T-cell (primary cell): Measurements from ENCODE around the gene SMURF1. TPM values are rescaled to one million over a fixed set of nuclear protein-coding genes. Genes with fewer than 3 reads are reported as not detected.

Experiments used
- ATAC-seq, 4 experiments: fragments of 200-7000 bp in 3 of 4; fragments of 150-1000 bp in 1 of 4; cut with Tn5 transposase; replicated peaks in 1 of 4; 1 replicate in 3 of 4; 2 replicates in 1 of 4; pipeline ENCODE4 v1.10.0; 2021; ENCODE audit warnings: moderate library complexity in 3 of 4, mild to moderate bottlenecking in 2 of 4, moderate number of reproducible peaks in 1 of 4
- CTCF ChIA-PET, 2 donors: fragments of 300-600 bp; sonication (Branson Sonifier 250); formaldehyde crosslinking; loops; one replicate each; lab custom pipeline; 2022; ENCODE audit warnings: antibody characterized with exemption in 2 of 2; lab: Charles Lee
- POLR2A ChIA-PET, 2 donors: fragments of 300-600 bp; sonication (Branson Sonifier 250); formaldehyde crosslinking; loops; one replicate each; lab custom pipeline; 2022; ENCODE audit warnings: antibody characterized with exemption in 2 of 2; lab: Charles Lee
- DNase-seq, 35 experiments: peaks; one replicate each; pipeline versions ENCODE4 v3.0.0 to v3.0.0-alpha.2; 2013 to 2023
- H3K27ac ChIP-seq: one replicate; pipeline ENCODE4 v1.5.1; 2013; ENCODE audit warnings: low read length
- H3K27me3 ChIP-seq, 2 experiments: replicated peaks in 1 of 2; 1 replicate in 1 of 2; 2 replicates in 1 of 2; pipeline versions ENCODE4 v1.6.1 to v1.7.0; 2013; ENCODE audit warnings: low read length in 1 of 2, mixed read lengths in 1 of 2; ENCODE audit not compliant: control insufficient read depth in 2 of 2, insufficient read depth in 2 of 2; ENCODE audit errors: extremely low read depth in 1 of 2
- H3K36me3 ChIP-seq, 2 donors: 1 replicate in 1 of 2; 2 replicates in 1 of 2; pipeline versions ENCODE4 v1.6.1 to v1.7.0; 2013; ENCODE audit warnings: low read length in 1 of 2; ENCODE audit not compliant: control insufficient read depth in 2 of 2, insufficient read depth in 1 of 2; ENCODE audit errors: extremely low read depth in 1 of 2
- H3K4me1 ChIP-seq, 2 experiments: 1 replicate in 1 of 2; 2 replicates in 1 of 2; pipeline versions ENCODE4 v1.6.1 to v1.7.0; 2013; ENCODE audit warnings: low read length in 2 of 2, mixed read lengths in 1 of 2; ENCODE audit not compliant: insufficient read depth in 2 of 2, control insufficient read depth in 1 of 2; ENCODE audit errors: extremely low read depth in 1 of 2
- H3K4me3 ChIP-seq, 2 donors: 1 replicate in 1 of 2; 2 replicates in 1 of 2; pipeline versions ENCODE4 v1.5.1 to v1.7.0; 2013; ENCODE audit warnings: mild to moderate bottlenecking in 2 of 2, low read length in 1 of 2, moderate library complexity in 1 of 2; ENCODE audit not compliant: control insufficient read depth in 1 of 2; ENCODE audit errors: extremely low read depth in 1 of 2
- H3K9me3 ChIP-seq: 2 replicates; pipeline ENCODE4 v1.7.0; 2013
- H3K27ac Mint-ChIP-seq, 2 donors: one replicate each; pipeline ENCODE4 v1.8.0; 2020 to 2021; ENCODE audit warnings: mild to moderate bottlenecking in 2 of 2, mixed read lengths in 2 of 2
- H3K27me3 Mint-ChIP-seq, 2 donors: one replicate each; pipeline ENCODE4 v1.8.0; 2021 to 2022; ENCODE audit warnings: mixed read lengths in 2 of 2
- H3K36me3 Mint-ChIP-seq: one replicate; pipeline ENCODE4 v1.8.0; 2021; ENCODE audit warnings: mixed read lengths
- H3K4me1 Mint-ChIP-seq, 3 donors: one replicate each; pipeline ENCODE4 v1.8.0; 2020 to 2022; ENCODE audit warnings: mixed read lengths in 3 of 3, mild to moderate bottlenecking in 1 of 3
- H3K4me3 Mint-ChIP-seq, 3 donors: one replicate each; pipeline ENCODE4 v1.8.0; 2020 to 2022; ENCODE audit warnings: mild to moderate bottlenecking in 3 of 3, mixed read lengths in 3 of 3, moderate library complexity in 3 of 3
- H3K9me3 Mint-ChIP-seq, 3 donors: one replicate each; pipeline ENCODE4 v1.8.0; 2020 to 2022; ENCODE audit warnings: mixed read lengths in 3 of 3
- WGBS: methylation state at CpG from one replicate; pipeline ENCODE4 v1.1.5; 2013; ENCODE audit warnings: missing lambda C conversion rate; ENCODE audit not compliant: insufficient coverage; 5-methylcytosine and 5-hydroxymethylcytosine counted together
- total RNA-seq, 35 experiments: library from RNA in 6 of 35; stranded (reverse) in 6 of 35; fragments of 120-200 nt in 1 of 35; gene quantifications; one replicate each; pipeline versions ENCODE4 v1.2.1 to v1.2.4 and lab custom pipeline; 2013 to 2026

The SMURF1 gene
- total RNA-seq (10 to 100 TPM; 21.6 to 26.4 (median 22.7) TPM), total RNA-seq (lab: John Stamatoyannopoulos, UW) (37.3 to 103 (median 75.0) reads per million in 29 experiments)
- total RNA-seq (2013): 11.3 TPM

GRCh38 chr7:99143853-99144672, at the start of gene SMURF1:
Gene SMURF1 (minus strand): TSS chr7:99144108. CDS start chr7:99143780, 328 bp downstream.
- peak within 1 kb of the TSS; percentile 92 to 94 for H3K27ac Mint-ChIP-seq
- ATAC-seq (peak; percentile 58 to 70 (median 69)), DNase-seq (peak; percentile 36 to 90 (median 65))
- ChIA-PET CTCF (interaction anchor here in 1 of 2 donors (0.6 kb wide), 1 partner anchor 186 kb away, joined by 3 read pairs; no protein-coding TSS in a partner anchor), POLR2A (no interaction called here)
- Histone ChIP-seq H3K27me3 (peaks cover 0 to 6% of the 10 kb centered on the region in 2 experiments), H3K9me3 (no peaks in the 10 kb centered on the region), H3K4me3 (peak within 1 kb of the TSS; percentile 84 to 94), H3K4me1 (peaks cover 13 to 28% of the 10 kb centered on the region in 2 experiments), H3K27ac (peak within 1 kb of the TSS; percentile 66), H3K36me3 (no peaks in the 10 kb centered on the region)
- peaks cover 33 to 50% (median 40%) of the 10 kb centered on the region in 3 donors for H3K4me1 Mint-ChIP-seq
- peaks cover 3% of the 10 kb centered on the region for H3K36me3 Mint-ChIP-seq
- peaks cover 4 to 9% of the 10 kb centered on the region in 2 donors for H3K27me3 Mint-ChIP-seq
- no peaks in the 10 kb centered on the region for H3K9me3 Mint-ChIP-seq
- under 1% methylated on average over 83 of the region's 94 CpGs for WGBS
- H3K4me3 Mint-ChIP-seq: peak within 1 kb of the TSS; percentile 90 to 93 (median 91)

GRCh38 chr7:99191869-99192596, 48.1 kb upstream of the SMURF1 start:
- H3K27ac ChIP-seq: no peak overlapping the region
- POLR2A ChIA-PET: no interaction called here
- no peak overlapping the region for H3K27ac Mint-ChIP-seq
- H3K27me3 ChIP-seq: peaks cover 0 to 15% of the 10 kb centered on the region in 2 experiments
- CTCF ChIA-PET: no interaction called here
- peaks cover 3 to 10% of the 10 kb centered on the region in 2 donors for H3K27me3 Mint-ChIP-seq
- H3K4me3 ChIP-seq: no peak overlapping the region
- DNase-seq: no peak
- no peaks in the 10 kb centered on the region for H3K36me3 Mint-ChIP-seq
- no peaks in the 10 kb centered on the region for H3K4me1 Mint-ChIP-seq
- peaks cover 0 to 5% (median 2%) of the 10 kb centered on the region in 3 donors for H3K9me3 Mint-ChIP-seq
- H3K4me3 Mint-ChIP-seq: no peak overlapping the region
- no peak for ATAC-seq
- H3K9me3 ChIP-seq: no peaks in the 10 kb centered on the region
- WGBS: no CpG with 5 or more reads among the region's 5 CpGs
- H3K4me1 ChIP-seq: no peaks in the 10 kb centered on the region
- no peaks in the 10 kb centered on the region for H3K36me3 ChIP-seq

- ATAC-seq (no peak), DNase-seq (no peak)
- Histone ChIP-seq H3K4me3 (no peak overlapping the region), H3K27me3 (peaks cover 0 to 15% of the 10 kb centered on the region in 2 experiments), H3K36me3 (no peaks in the 10 kb centered on the region), H3K9me3 (no peaks in the 10 kb centered on the region), H3K27ac (no peak overlapping the region), H3K4me1 (no peaks in the 10 kb centered on the region)
- no peak overlapping the region for H3K4me3 Mint-ChIP-seq
- H3K9me3 Mint-ChIP-seq: no peaks in the 10 kb centered on the region
- peaks cover 3 to 8% of the 10 kb centered on the region in 2 donors for H3K27me3 Mint-ChIP-seq
- POLR2A ChIA-PET: no interaction called here
- no peaks in the 10 kb centered on the region for H3K36me3 Mint-ChIP-seq
- H3K27ac Mint-ChIP-seq: no peak overlapping the region
- H3K4me1 Mint-ChIP-seq: no peaks in the 10 kb centered on the region
- CTCF ChIA-PET: interaction anchor here in 1 of 2 donors (0.6 kb wide), 1 partner anchor 119 kb away, joined by 3 read pairs; no protein-coding TSS in a partner anchor
- 81% methylated on average over 6 of the region's 7 CpGs for WGBS
Observed at GRCh38 chr7:99190359-99191009, 46.6 kb upstream of the SMURF1 start.

- H3K9me3 Mint-ChIP-seq: no peaks in the 10 kb centered on the region
- 100% methylated on average over 1 of the region's 1 CpG for WGBS
- no peak overlapping the region for H3K4me3 ChIP-seq
- ATAC-seq (no peak), DNase-seq (no peak)
- H3K9me3 ChIP-seq: no peaks in the 10 kb centered on the region
- CTCF ChIA-PET: no interaction called here
- no peaks in the 10 kb centered on the region for H3K36me3 Mint-ChIP-seq
- H3K27ac ChIP-seq: no peak overlapping the region
- H3K27me3 ChIP-seq: peaks cover 0 to 14% of the 10 kb centered on the region in 2 experiments
- no peaks in the 10 kb centered on the region for H3K4me1 ChIP-seq
- H3K4me1 Mint-ChIP-seq: no peaks in the 10 kb centered on the region
- POLR2A ChIA-PET: no interaction called here
- H3K36me3 ChIP-seq: no peaks in the 10 kb centered on the region
- H3K4me3 Mint-ChIP-seq: no peak overlapping the region
- H3K27me3 Mint-ChIP-seq: peaks cover 3 to 8% of the 10 kb centered on the region in 2 donors
- H3K27ac Mint-ChIP-seq: no peak overlapping the region
Observed at GRCh38 chr7:99189222-99189621, 45.3 kb upstream of the SMURF1 start.

- Mint-ChIP-seq H3K4me1 (no peaks in the 10 kb centered on the region), H3K9me3 (no peaks in the 10 kb centered on the region), H3K4me3 (no peak overlapping the region), H3K27ac (no peak overlapping the region), H3K27me3 (peaks cover 3 to 5% of the 10 kb centered on the region in 2 donors), H3K36me3 (no peaks in the 10 kb centered on the region)
- H3K36me3 ChIP-seq: no peaks in the 10 kb centered on the region
- H3K9me3 ChIP-seq: no peaks in the 10 kb centered on the region
- H3K4me1 ChIP-seq: no peaks in the 10 kb centered on the region
- H3K4me3 ChIP-seq: no peak overlapping the region
- DNase-seq: no peak
- H3K27ac ChIP-seq: no peak overlapping the region
- 89% methylated on average over 15 of the region's 15 CpGs for WGBS
- H3K27me3 ChIP-seq: peaks cover 0 to 16% of the 10 kb centered on the region in 2 experiments
- POLR2A ChIA-PET: no interaction called here
- CTCF ChIA-PET: no interaction called here
- ATAC-seq: no peak
Observed at GRCh38 chr7:99188221-99188620, 44.3 kb upstream of the SMURF1 start.
